Stimulated activated naive CD4-positive, alpha-beta T cell treated with Interleukin-2 at 50 U/mL for 16 hours (primary cell): ENCODE measurements around the gene ZC3HAV1.
"Not testable (repeated sequence)": the region's sequence is repeated elsewhere in the genome, so short reads cannot be mapped to it uniquely, and the experiment has no call there.

Source experiments
- DNase-seq: peaks from one replicate; lab custom pipeline; 2025; lab: John Stamatoyannopoulos, UW

ZC3HAV1 gene

DNA sequence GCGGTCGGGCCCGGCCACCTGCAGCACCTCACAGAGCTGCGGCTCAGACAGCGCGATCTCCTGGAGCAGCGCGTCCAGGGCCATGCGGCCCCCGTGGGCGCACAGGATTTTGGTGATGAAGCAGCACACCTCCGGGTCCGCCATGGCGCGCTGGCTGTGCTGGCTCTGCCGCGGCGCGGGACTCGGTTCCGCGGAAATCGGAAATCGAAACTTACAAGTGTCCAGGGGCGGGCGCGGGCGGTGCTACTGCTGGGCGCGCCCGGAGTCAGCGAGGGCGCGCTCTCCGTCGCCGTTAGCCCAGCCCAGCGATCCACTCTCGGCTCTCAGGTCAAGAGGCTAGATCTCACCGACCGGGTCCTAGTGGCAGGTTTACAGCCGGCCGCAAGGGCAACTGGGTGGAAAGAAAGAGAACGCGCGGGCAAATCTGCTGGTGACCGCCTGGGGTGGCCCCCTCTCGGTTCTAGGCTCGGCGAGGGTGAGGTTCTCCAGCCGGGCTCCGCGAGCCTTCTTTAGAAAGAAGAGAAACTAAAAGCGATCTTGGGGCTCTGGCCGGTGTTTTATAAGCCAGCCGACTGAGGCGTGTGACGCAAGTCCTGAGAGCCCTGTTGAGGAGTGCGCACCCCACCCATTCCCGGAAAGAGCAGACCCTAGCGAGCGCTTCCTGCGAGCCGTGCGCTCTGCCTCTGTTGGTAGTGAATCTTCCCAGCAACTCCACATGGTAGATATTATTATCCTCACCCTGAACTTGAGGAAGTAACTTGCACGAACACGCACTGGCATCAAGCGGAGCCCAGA is at the start of gene ZC3HAV1:
TSS of gene ZC3HAV1 (minus strand) at position 533 of the 795 bp plus-strand sequence. CDS start at position 144, 389 bp downstream.
- peak; percentile 84 for DNase-seq

DNA sequence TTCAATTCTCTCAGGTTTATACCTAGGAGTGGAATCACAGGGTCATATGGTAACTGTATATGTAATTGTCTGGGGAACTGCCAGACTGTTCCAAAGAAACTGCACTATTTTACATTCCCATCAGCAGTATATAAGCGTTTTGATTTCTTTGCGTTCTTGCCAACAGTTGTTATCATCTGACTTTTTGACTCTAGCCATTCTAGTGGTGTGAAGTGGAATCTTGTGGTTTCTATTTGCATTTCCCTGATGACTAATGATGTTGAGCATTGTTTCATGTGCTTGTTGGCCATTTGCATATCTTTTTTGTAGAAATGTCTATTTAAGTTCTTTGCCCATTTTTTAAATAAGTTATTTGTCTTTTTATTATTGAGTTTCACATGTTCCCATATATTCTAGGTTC is 44.3 kb upstream of the ZC3HAV1 start:
- no peak for DNase-seq

DNA sequence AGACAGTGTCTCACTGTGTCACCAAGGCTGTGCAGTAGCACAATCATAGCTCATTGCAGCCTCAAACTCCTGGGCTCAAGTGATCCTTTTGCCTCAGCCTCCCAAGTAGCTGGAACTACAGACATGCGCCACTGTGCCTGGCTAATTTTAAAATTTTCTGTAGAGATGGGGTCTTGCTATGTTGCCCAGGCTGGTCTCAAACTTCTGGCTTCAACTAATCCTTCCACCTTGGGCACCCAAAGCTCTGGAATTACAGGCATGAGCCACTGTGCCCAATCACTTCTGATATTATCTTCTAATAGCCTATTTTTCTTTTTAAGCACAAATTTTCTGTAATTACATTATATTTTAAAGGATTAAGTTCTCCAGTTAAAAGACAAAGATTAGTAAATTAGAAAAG is 42.6 kb upstream of the ZC3HAV1 start:
- no peak for DNase-seq

DNA sequence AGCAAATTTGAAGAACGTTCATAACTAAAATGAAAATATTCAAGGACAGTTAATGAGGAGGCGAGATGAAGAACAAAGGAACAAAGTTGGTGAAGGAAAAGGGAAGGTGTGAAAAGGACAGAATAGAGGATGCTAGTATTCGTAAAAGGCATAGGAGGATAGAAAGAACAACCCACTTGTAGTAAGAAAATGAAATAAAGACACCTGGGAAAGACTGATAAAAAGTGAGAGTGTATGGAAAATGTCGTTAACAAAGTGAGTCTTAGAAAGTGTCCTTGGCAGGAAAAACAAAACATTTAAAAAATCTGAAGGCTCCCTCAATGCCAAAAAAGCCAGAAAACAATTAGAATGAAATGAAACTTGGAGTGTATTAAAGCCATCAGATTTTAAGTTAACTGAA is 29.6 kb upstream of the ZC3HAV1 start:
- no peak for DNase-seq

DNA sequence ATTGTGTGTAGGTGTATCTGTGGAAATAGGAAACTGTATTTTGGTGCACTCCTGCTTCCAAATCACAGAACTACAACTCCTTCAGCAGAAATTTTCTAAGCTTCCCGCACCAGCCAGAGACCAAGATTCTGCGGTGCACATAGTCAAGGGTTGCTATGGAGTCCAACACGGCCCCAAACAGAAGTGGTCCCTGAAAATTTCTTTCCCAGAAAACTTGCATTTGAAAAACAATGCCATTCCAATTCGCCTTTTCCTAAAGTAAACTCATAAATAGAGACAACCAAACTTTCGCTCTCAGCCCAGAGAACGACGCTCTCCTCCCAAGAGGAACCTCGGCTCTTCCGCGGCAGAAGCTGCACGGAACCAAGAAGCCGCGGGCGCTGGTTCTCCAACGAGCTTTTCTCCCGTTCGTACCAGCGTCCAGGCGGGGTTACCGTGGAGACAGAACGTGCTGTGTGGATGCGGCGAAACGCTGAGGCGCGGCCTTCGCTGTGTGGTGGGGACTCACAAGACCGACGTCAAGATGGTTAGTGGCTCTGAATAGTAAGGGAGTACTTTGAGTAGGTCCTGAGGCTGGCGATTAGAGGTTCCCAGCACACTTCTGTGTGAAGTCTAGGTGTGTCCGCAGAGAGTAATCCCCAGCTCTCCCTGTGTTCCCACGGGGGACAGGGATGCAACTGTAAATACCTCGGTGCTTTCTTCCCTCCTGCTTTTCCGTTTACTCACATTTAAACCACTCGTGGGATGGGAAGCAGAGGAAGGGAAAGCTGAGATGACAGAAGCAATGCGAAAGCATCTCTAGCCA is 24.0 kb upstream of the ZC3HAV1 start:
- DNase-seq = peak; percentile 86

DNA sequence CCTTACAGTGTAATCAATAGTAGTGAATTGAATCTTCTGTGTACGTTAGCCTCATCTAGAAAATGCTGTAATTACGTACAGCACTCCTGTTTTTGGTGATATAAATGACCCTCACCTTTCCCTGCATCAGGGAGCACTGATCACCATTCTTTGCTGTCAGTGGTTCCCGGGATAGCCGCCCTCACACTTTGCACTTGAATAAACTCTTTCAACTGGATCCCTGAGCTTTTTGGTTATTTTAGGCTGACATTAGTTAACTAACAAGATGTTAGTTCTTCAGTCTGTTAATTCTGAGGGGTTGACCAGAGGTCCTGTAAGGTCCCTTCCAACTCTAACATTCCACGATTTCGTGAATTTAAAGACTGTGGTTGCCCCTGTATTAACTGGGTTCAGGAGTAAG is 23.4 kb upstream of the ZC3HAV1 start:
- no peak for DNase-seq

DNA sequence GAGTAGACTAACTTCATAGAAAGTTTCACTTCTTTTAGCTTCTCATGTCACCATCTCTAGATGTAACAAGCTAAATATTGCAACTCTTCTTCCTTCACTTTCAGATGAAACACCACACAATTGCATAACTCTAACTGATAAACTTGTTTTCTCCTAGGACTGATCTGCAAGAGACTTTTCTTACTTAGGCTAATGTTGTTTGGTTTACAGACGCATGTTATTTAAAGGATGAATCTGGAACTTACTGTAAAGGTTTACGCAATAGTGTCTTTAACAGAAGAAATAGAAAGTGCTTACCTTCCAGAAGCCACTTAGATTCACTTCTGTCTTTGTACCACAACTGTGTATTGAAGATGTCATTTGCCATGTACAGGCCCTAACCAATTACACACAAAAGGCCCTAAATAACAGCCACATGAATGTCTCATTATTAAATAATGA is 22.1 kb upstream of the ZC3HAV1 start:
- DNase-seq = no peak

DNA sequence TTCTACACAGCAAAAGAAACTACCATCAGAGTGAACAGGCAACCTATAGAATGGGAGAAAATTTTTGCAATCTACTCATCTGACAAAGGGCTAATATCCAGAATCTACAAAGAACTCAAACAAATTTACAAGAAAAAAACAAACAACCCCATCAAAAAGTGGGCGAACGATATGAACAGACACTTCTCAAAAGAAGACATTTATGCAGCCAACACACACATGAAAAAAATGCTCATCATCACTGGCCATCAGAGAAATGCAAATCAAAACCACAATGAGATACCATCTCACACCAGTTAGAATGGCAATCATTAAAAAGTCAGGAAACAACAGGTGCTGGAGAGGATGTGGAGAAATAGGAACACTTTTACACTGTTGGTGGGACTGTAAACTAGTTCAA is 20.3 kb upstream of the ZC3HAV1 start:
- not testable (repeated sequence) for DNase-seq

DNA sequence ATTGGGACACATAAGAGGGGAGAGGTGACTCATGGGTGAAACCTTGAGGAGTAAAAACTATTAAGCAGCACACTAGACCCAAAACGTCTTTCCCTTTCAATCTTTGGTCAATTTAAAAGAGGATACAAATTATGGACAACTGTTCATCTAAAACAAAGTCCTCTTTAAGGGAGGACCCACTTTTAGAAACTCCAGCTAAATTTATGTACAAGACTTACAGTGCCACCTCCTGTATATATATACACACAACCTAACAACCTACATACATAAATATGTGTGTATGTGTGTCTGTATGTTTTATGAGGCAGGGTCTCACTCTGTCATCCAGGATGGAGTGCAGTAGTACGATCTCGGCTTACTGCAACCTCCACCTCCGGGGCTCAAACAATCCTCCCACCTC is 18.1 kb upstream of the ZC3HAV1 start:
- no peak for DNase-seq

DNA sequence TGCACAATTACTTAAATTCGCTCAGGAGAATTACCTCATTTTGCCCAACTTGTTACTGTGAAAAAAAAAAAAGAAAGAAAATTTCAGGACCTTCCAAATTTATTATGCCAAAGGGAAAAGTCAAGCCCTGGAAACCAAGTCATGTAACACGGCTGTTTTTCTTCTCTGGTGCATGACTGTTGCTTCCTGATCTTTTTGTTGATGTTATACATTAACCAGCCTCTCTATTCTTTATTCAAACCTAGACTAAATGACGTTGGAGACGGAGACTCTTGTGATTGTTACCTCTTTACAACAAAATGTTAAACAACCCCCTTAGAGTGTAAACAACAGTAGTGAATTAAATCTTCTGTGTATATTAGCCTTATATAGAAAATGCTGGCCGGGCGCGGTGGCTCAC is 16.1 kb upstream of the ZC3HAV1 start:
- DNase-seq = no peak

DNA sequence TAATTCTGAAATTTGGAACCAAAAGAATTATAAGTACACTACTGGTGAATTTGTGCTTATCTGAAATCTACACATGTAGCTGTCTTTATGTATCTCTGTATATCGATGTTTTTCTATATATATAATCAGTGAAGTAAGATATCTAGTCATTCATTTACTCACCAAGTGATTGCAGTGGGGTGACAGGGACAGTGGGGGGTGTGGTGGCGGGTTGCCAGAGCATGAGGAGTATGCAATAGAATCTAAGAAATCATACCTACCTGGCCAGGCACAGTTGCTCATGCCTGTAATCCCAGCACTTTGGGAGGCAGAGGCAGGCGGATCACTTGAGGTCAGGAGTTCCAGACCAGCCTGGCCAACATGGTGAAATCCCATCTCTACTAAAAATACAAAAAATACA is 15.5 kb upstream of the ZC3HAV1 start:
- not testable (repeated sequence) for DNase-seq

DNA sequence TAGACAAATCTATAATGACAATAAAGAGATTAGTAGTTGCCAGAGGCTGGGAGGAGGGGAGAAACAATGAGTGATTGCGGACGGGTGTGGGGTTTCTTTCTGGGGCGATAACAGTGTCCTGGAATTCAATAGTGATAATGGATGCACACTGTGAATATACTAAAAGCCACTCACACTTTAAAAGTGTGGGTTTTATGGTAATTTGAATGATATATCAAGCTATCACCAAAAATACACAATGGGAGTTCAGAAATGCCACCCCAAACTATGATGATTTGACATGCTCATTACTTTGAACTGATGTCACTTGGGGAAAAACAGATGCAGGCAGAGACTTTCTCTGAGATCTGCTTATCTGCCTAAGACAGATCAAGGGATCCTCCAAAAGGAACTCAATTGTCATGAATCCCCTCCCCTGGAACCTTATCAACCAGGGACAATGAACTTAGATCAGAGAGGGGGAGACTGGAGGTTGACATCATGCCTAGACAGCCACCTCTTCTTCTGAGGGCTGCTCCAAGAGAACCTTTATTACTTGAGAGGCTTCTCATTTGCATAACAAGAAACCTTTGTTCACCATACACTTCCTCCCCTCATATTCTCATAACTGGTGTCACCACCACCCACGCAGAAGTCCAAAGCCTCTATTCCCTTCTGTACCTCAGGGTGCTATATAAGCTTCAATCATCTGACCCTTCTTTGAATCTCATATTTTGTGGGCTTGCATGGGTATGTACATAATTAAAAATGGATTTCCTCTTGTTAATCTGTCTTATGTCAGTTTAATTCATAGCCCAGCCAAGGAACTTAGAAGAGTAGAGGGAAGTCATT is 14.8 kb upstream of the ZC3HAV1 start:
- peak; percentile 14 for DNase-seq

DNA sequence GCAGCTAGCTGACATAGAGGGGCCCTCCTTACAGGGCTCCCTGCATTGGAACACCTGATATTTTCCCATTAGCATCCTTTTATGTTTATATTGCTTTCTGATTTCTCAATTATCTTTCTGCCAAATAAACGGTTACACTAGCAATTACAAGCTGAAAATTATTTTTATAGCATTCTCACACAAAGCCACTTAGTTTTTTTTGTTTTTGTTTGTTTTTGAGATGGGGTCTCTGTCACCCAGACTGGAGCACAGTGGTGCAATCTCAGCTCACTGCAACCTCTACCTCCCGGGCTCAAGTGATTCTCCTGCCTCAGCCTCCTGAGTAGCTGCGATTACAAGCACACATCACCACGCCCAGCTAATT is 9.9 kb upstream of the ZC3HAV1 start:
- no peak for DNase-seq

DNA sequence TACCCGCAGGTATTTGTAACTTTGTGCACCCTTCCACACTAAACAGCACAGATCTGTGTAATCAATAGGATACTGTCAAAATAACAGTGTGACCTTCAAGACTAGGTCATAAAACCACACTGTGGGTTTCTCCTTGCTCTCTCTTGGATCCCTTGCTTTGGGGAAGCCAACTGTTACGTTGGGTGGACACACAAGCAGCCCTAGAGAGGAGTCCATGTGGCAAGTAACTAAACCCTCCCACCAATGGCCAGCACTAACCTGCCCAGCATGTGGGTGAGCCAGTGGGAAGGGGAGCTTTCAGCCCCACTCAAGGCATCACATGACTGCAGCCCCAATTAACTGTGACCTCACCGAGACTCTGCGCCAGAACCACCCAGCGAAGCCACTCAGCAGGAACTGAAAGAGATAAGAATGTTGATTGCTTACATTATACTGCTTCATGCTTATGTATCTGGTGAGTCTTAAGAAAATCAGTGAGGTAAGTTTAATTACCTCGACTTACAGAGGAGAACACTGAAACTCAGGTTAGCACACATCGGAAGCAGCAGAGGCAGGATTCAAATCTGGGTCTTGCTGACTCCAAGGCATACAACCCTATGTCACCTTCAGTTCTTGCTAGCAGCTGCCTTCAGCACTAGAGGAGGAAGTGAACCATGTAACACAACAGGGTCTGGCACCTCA is 9.4 kb upstream of the ZC3HAV1 start:
- peak; percentile 35 for DNase-seq

DNA sequence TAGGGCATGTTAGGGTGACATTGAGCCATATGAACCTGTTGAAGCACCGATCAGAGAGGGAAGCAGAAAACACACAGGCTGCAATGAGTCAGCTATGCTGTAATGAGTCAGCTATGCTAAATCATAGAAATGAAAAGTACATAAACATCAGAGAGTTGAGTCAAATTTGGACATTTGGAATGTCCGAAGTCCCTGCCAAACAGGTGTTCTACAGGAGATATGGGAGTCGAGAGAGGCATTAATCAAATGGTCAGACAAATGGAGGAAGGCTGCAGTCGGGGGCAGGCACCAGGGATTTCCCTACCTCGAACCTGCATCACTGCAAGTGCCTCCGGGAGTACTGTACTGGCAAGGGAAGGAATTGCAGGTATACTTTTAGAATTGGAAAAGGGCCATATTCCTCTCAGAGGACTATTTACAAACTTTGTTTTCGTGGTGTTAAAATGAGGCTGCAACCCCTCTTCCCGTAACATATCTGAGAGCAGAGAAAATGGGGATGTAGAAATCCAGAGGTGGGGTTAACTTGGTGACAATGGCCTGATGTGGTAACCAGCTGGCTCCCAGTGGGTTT is 8.8 kb upstream of the ZC3HAV1 start:
- DNase-seq = no peak

DNA sequence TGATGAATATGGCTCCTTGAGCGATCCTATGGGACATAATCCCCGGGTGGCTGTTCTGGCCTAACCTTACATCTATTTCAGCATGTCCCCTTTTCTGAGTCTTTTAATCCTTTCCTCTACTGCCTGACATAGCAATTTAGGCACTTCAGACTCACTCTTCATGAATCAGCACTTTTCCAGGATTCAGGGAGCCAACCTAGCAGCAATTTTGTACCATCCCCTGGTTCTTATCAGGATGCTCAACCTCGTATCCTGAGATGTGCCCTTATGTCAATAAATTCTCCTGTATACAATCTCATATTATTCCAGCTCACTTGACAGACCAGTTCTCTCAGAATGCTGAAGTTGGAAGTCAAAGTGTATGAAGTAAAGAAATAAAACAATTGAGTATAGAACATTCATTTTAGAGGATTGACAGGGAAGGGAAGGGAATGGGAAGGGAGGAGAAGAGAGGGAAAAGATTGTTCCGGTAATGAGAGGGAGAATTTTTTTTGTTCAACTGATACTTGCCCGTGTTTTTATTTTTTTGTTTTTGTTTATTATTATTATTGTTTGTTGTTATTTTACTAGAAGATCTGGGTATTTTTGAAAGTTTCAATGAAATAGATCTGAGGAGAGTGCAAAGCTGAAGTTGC is 8.2 kb upstream of the ZC3HAV1 start:
- no peak for DNase-seq

DNA sequence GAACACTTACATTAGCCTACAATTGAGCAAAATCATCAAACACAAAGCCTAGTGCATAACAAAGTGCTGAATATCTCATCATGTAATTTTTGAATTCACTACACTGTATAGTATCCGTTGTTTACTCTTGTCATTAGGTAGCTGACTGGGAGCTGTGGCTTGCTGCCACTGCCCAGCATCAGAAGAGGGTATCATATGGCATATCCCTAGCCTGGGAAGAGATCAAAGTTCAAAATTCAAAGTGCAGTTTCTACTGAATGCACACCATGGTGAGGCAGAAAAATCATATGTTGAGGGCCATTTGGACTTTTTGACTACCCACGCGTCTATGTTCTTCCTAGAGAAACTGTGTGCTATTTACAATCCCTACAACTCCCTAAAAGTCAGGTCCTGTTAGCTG is 7.5 kb upstream of the ZC3HAV1 start:
- DNase-seq = no peak

DNA sequence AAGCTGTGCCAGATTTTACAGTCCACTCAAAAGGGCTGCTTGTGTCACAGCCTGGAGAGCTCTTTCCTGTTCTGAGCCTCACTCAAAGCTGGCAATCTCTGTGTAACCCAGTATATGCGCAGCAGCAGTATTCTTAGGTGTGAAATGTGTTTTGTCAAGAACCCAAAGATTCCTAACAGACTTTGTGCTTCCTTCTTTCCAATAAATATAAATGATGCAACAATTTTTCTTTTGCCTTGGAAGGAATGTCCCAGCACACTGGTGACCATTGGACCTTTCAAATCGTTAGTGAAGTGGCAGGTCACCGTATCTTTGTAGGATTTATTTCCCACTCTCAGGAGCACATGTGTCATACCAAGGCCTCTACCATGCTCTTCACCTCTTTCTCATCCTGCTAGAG is 5.6 kb upstream of the ZC3HAV1 start:
- no peak for DNase-seq

DNA sequence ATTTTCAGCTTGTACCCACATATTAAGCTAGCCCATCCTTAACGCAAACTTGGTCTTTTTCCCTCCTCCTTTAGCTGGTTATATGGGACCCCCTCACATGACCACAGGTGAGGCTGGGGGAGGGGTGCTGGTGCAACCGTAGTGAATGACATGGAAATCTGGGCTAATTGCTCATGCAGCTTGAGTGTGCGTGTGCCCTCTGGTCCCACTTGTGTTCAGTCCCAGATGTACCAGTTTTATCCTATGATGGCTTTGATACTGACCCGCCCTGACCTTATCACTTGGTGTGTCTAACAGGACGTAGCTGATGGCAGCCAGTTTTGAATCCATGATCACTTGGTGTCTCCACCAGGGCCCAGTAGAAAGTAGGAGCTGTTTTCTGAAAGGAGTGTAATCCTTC is 5.1 kb upstream of the ZC3HAV1 start:
- no peak for DNase-seq

DNA sequence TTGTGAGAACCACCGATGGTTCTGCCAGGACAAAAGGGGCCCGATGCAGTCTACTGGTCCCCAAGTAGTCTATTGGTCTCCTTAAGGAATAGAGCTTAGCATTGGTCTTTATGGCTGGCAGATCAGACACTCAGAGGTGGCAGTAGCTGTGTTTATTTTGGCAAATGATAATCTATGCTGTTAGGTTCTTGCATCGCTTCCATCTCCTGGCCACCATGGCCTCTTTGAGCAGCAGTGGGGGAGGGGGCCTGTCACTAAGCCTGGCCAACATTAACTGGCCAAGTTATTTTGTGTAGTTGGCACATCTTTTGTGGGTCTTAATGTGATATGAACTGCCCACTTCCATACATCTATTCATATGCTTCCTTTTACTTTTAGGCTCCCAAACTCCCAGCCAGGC is 4.5 kb upstream of the ZC3HAV1 start:
- no peak for DNase-seq

DNA sequence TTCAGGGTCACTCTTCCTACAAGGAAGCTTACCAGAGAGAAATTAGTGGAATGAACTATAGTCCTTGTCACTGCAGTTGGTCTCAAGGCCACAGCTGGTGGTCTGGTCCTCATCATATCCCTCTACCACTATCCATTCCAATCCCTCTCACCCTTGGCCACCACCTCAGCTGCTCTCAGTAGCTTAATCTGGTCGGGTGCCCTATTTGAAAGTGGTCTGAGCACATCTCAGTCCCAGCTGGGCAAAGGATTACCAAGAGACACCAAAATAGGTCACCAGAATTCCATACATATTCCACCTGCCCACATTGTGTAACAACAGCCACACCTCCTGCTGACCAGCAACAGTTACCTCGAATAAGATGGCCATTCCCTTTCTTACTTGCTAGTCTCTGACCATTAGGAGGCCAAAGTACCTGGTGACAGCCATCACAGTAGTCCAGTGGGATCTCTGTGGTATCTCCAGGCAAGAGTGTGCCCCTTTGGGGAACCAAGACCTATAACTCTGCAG is 3.3 kb upstream of the ZC3HAV1 start:
- no peak for DNase-seq
